WTC11 (cell line): ENCODE results near the gene SMARCA5. TPM values are rescaled to one million over a fixed set of nuclear protein-coding genes. Genes with fewer than 3 reads are reported as not detected.

Experiments
- ATAC-seq: fragments of 200-7000 bp; cut with Tn5 transposase; 2 replicates; pipeline ENCODE4 v1.10.0; 2021; ENCODE audit warnings: mild to moderate bottlenecking, moderate library complexity
- CTCF ChIA-PET: fragments of 300-600 bp; sonication (Branson Sonifier 250); formaldehyde crosslinking; loops from one replicate; lab custom pipeline; 2021; ENCODE audit warnings: antibody characterized with exemption; lab: Charles Lee
- POLR2A ChIA-PET: fragments of 350-600 bp; sonication (Branson Sonifier 250); formaldehyde crosslinking; loops from one replicate; lab custom pipeline; 2021; ENCODE audit warnings: antibody characterized with exemption; lab: Charles Lee
- DNase-seq: peaks from one replicate; pipeline ENCODE4 v3.0.0; 2021; ENCODE audit warnings: low spot score
- H3K27ac Mint-ChIP-seq: 2 replicates; pipeline ENCODE4 v1.8.0; 2021; ENCODE audit warnings: mixed read lengths
- H3K27me3 Mint-ChIP-seq: 2 replicates; pipeline ENCODE4 v1.8.0; 2021; ENCODE audit warnings: low read depth, mild to moderate bottlenecking, moderate library complexity, mixed read lengths
- H3K36me3 Mint-ChIP-seq: 2 replicates; pipeline ENCODE4 v1.8.0; 2021; ENCODE audit warnings: mixed read lengths
- H3K4me1 Mint-ChIP-seq: 2 replicates; pipeline ENCODE4 v1.8.0; 2022; ENCODE audit warnings: mixed read lengths
- H3K4me3 Mint-ChIP-seq: 2 replicates; pipeline ENCODE4 v1.8.0; 2021; ENCODE audit warnings: mild to moderate bottlenecking, moderate library complexity, mixed read lengths
- H3K9me3 Mint-ChIP-seq: 2 replicates; pipeline ENCODE4 v1.8.0; 2021; ENCODE audit warnings: mixed read lengths
- ATF3 ChIP-seq: sonication (generic); formaldehyde crosslinking; conservative IDR thresholded peaks from 2 replicates; pipeline ENCODE4 v1.8.1; 2022; ENCODE audit warnings: mild to moderate bottlenecking, missing genetic modification reagents
- EMX1 ChIP-seq: fragments of 250-450 bp; sonication (Bioruptor Pico); IDR thresholded peaks from 2 replicates; pipeline ENCODE4 v1.8.0; 2021; ENCODE audit warnings: mild to moderate bottlenecking
- GABPB1 ChIP-seq: sonication (generic); formaldehyde crosslinking; IDR thresholded peaks from 2 replicates; pipeline ENCODE4 v1.8.1; 2023; ENCODE audit warnings: mild to moderate bottlenecking, missing genetic modification reagents
- KAT7 ChIP-seq: sonication (generic); formaldehyde crosslinking; IDR thresholded peaks from 2 replicates; pipeline ENCODE4 v1.8.1; 2023; ENCODE audit warnings: missing genetic modification reagents, mild to moderate bottlenecking, borderline replicate concordance
- NFE2L1 ChIP-seq: sonication (generic); formaldehyde crosslinking; IDR thresholded peaks from 2 replicates; pipeline ENCODE4 v1.8.1; 2023; ENCODE audit warnings: missing genetic modification reagents
- PRDM15 ChIP-seq: sonication (generic); formaldehyde crosslinking; IDR thresholded peaks from 2 replicates; pipeline ENCODE4 v1.8.0; 2022; ENCODE audit warnings: missing genetic modification reagents
- PRRX2 ChIP-seq: fragments of 250-450 bp; sonication (Bioruptor Pico); IDR thresholded peaks from 2 replicates; pipeline ENCODE4 v1.8.0; 2021; ENCODE audit warnings: mild to moderate bottlenecking
- SMAD3 ChIP-seq: sonication (generic); formaldehyde crosslinking; IDR thresholded peaks from 2 replicates; pipeline ENCODE4 v1.8.0; 2022; ENCODE audit warnings: missing genetic modification reagents, mild to moderate bottlenecking, borderline replicate concordance
- SMAD4 ChIP-seq: sonication (generic); formaldehyde crosslinking; IDR thresholded peaks from 2 replicates; pipeline ENCODE4 v1.8.0; 2022; ENCODE audit warnings: mild to moderate bottlenecking, missing genetic modification reagents
- ZNF219 ChIP-seq: sonication (generic); formaldehyde crosslinking; IDR thresholded peaks from 2 replicates; pipeline ENCODE4 v1.8.0; 2023; ENCODE audit warnings: missing genetic modification reagents, mild to moderate bottlenecking, borderline replicate concordance
- ZNF232 ChIP-seq: sonication (generic); formaldehyde crosslinking; IDR thresholded peaks from 2 replicates; pipeline ENCODE4 v1.8.0; 2022; ENCODE audit warnings: mild to moderate bottlenecking, missing genetic modification reagents
- ZNF423 ChIP-seq: fragments of 250-450 bp; sonication (Bioruptor Pico); IDR thresholded peaks from 2 replicates; pipeline ENCODE4 v2.1.2; 2022; ENCODE audit warnings: mild to moderate bottlenecking, moderate library complexity
- total RNA-seq: library from RNA; stranded (reverse); gene quantifications from 3 replicates; pipeline ENCODE4 v1.2.3, GENCODE V29; 2021
- TF ChIP-seq, protein P1 (sequence below): sonication (generic); formaldehyde crosslinking; IDR thresholded peaks from 2 replicates; pipeline ENCODE4 v1.8.1; 2023; ENCODE audit warnings: mild to moderate bottlenecking, missing genetic modification reagents, moderate library complexity
- TF ChIP-seq, protein P2 (sequence below): sonication (generic); formaldehyde crosslinking; IDR thresholded peaks from 2 replicates; pipeline ENCODE4 v1.8.0; 2022; ENCODE audit warnings: mild to moderate bottlenecking, missing genetic modification reagents
- TF ChIP-seq, protein P3 (sequence below): sonication (generic); formaldehyde crosslinking; IDR thresholded peaks from 2 replicates; pipeline ENCODE4 v1.8.1; 2023; ENCODE audit warnings: mild to moderate bottlenecking, missing genetic modification reagents, moderate library complexity
- TF ChIP-seq, protein P4 (sequence below): sonication (generic); formaldehyde crosslinking; IDR thresholded peaks from 2 replicates; pipeline ENCODE4 v1.8.0; 2023; ENCODE audit warnings: missing genetic modification reagents, mild to moderate bottlenecking, borderline replicate concordance
- TF ChIP-seq, protein P5 (sequence below): sonication (generic); formaldehyde crosslinking; IDR thresholded peaks from 2 replicates; pipeline ENCODE4 v1.8.0; 2022; ENCODE audit warnings: mild to moderate bottlenecking, missing genetic modification reagents
- TF ChIP-seq, protein P6 (sequence below): sonication (generic); formaldehyde crosslinking; IDR thresholded peaks from 2 replicates; pipeline ENCODE4 v1.8.0; 2022; ENCODE audit warnings: mild to moderate bottlenecking, missing genetic modification reagents

The SMARCA5 gene
- total RNA-seq, 1 experiment from 2014 or later, result 98.8 TPM

- DNase-seq (no peak), ATAC-seq (no peak)
- no peaks in the 10 kb centered on the region for H3K27me3 Mint-ChIP-seq
- TF ChIP-seq, protein P1, sequence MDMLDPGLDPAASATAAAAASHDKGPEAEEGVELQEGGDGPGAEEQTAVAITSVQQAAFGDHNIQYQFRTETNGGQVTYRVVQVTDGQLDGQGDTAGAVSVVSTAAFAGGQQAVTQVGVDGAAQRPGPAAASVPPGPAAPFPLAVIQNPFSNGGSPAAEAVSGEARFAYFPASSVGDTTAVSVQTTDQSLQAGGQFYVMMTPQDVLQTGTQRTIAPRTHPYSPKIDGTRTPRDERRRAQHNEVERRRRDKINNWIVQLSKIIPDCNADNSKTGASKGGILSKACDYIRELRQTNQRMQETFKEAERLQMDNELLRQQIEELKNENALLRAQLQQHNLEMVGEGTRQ, result no peak
- TF ChIP-seq, protein P2, sequence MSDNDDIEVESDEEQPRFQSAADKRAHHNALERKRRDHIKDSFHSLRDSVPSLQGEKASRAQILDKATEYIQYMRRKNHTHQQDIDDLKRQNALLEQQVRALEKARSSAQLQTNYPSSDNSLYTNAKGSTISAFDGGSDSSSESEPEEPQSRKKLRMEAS (CRISPR knock-in tag), result no peak
- no peak for TF ChIP-seq EMX1 (CRISPR knock-in tag)
- TF ChIP-seq ATF3 (CRISPR knock-in tag), result no peak
- no peak for TF ChIP-seq NFE2L1
- TF ChIP-seq, protein P3, sequence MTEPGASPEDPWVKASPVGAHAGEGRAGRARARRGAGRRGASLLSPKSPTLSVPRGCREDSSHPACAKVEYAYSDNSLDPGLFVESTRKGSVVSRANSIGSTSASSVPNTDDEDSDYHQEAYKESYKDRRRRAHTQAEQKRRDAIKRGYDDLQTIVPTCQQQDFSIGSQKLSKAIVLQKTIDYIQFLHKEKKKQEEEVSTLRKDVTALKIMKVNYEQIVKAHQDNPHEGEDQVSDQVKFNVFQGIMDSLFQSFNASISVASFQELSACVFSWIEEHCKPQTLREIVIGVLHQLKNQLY (CRISPR knock-in tag), result no peak
- no peak for TF ChIP-seq PRDM15 (CRISPR knock-in tag)
- TF ChIP-seq, protein P4, sequence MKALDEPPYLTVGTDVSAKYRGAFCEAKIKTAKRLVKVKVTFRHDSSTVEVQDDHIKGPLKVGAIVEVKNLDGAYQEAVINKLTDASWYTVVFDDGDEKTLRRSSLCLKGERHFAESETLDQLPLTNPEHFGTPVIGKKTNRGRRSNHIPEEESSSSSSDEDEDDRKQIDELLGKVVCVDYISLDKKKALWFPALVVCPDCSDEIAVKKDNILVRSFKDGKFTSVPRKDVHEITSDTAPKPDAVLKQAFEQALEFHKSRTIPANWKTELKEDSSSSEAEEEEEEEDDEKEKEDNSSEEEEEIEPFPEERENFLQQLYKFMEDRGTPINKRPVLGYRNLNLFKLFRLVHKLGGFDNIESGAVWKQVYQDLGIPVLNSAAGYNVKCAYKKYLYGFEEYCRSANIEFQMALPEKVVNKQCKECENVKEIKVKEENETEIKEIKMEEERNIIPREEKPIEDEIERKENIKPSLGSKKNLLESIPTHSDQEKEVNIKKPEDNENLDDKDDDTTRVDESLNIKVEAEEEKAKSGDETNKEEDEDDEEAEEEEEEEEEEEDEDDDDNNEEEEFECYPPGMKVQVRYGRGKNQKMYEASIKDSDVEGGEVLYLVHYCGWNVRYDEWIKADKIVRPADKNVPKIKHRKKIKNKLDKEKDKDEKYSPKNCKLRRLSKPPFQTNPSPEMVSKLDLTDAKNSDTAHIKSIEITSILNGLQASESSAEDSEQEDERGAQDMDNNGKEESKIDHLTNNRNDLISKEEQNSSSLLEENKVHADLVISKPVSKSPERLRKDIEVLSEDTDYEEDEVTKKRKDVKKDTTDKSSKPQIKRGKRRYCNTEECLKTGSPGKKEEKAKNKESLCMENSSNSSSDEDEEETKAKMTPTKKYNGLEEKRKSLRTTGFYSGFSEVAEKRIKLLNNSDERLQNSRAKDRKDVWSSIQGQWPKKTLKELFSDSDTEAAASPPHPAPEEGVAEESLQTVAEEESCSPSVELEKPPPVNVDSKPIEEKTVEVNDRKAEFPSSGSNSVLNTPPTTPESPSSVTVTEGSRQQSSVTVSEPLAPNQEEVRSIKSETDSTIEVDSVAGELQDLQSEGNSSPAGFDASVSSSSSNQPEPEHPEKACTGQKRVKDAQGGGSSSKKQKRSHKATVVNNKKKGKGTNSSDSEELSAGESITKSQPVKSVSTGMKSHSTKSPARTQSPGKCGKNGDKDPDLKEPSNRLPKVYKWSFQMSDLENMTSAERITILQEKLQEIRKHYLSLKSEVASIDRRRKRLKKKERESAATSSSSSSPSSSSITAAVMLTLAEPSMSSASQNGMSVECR, result no peak
- TF ChIP-seq ZNF232 (CRISPR knock-in tag), result no peak
- TF ChIP-seq, all 79 proteins: peak for 0
- H3K27ac Mint-ChIP-seq, result no peak overlapping the region
- ChIA-PET POLR2A (no interaction called here), CTCF (no interaction called here)
- no peaks in the 10 kb centered on the region for H3K36me3 Mint-ChIP-seq
- no peak overlapping the region for H3K4me3 Mint-ChIP-seq
- H3K9me3 Mint-ChIP-seq, result no peaks in the 10 kb centered on the region
- no peaks in the 10 kb centered on the region for H3K4me1 Mint-ChIP-seq
These were observed 61.8 kb downstream of the SMARCA5 start for GRCh38 chr4:143575331-143575730.

- Mint-ChIP-seq H3K27ac (no peak overlapping the region), H3K9me3 (peaks cover 16% of the 10 kb centered on the region), H3K36me3 (peaks cover 7% of the 10 kb centered on the region; the same call in 1 of the 2 replicates), H3K4me3 (no peak overlapping the region), H3K27me3 (no peaks in the 10 kb centered on the region), H3K4me1 (no peaks in the 10 kb centered on the region)
- ATAC-seq, result peak; percentile 95
- peak; percentile 43 for DNase-seq
- ChIA-PET POLR2A (interaction anchor here (0.5 to 1.4 kb wide), 3 partner anchors 14 to 68 kb away, joined by 3 to 7 read pairs (median 5); partner anchors contain the start of gene SMARCA5), CTCF (interaction anchor here (1.0 to 3.5 kb wide), 4 partner anchors 23 to 203 kb away, joined by 3 to 51 read pairs (median 4); no protein-coding TSS in a partner anchor)
- TF ChIP-seq KAT7 (CRISPR knock-in tag) (no peak), GABPB1 (CRISPR knock-in tag) (no peak), PRRX2 (CRISPR knock-in tag) (no peak), SMAD4 (no peak), SMAD3 (no peak), ZNF232 (CRISPR knock-in tag) (no peak), EMX1 (CRISPR knock-in tag) (no peak), ZNF219 (CRISPR knock-in tag) (no peak), ZNF423 (no peak)
- TF ChIP-seq, protein P5, sequence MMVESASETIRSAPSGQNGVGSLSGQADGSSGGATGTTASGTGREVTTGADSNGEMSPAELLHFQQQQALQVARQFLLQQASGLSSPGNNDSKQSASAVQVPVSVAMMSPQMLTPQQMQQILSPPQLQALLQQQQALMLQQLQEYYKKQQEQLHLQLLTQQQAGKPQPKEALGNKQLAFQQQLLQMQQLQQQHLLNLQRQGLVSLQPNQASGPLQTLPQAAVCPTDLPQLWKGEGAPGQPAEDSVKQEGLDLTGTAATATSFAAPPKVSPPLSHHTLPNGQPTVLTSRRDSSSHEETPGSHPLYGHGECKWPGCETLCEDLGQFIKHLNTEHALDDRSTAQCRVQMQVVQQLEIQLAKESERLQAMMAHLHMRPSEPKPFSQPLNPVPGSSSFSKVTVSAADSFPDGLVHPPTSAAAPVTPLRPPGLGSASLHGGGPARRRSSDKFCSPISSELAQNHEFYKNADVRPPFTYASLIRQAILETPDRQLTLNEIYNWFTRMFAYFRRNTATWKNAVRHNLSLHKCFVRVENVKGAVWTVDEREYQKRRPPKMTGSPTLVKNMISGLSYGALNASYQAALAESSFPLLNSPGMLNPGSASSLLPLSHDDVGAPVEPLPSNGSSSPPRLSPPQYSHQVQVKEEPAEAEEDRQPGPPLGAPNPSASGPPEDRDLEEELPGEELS, result no peak
- TF ChIP-seq, protein P6, sequence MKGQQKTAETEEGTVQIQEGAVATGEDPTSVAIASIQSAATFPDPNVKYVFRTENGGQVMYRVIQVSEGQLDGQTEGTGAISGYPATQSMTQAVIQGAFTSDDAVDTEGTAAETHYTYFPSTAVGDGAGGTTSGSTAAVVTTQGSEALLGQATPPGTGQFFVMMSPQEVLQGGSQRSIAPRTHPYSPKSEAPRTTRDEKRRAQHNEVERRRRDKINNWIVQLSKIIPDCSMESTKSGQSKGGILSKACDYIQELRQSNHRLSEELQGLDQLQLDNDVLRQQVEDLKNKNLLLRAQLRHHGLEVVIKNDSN, result no peak
These were observed 67.9 kb downstream of the SMARCA5 start for GRCh38 chr4:143581331-143581946.
